ENCODE data around the gene IL17RC. TPM values are rescaled to one million over a fixed set of nuclear protein-coding genes. Genes with fewer than 3 reads are reported as not detected.

The IL17RC gene
- total and polyA plus RNA-seq, 2 experiments from 2014 or later, result 8.4 to 12.6 TPM

DNA sequence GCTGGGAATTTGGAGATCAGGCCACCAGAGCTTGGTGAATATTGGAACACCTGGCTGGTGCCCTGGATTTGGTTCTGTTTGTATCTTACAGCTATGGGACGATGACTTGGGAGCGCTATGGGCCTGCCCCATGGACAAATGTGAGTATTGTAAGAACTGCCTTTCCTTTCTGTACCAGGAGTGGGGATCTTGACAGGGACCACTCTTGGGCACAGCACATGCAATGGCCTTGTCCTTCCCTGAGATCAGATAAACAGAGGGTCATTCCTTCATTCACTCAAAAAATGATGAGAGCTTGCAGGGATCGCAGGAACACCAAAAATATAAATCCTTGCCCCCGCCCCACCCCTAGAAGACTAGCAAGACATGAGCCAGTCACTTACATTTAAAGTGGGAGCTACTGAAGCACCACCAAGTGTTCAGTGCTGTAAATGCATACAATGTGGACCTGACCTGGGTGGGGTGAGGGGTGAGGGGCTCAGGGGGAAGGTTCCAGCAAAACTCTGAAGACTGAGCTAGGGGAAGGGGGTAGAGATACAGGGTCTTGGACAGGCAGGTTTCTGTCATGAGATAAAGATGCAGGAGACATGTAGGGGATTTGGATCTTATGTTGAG is 14.0 kb downstream of the IL17RC start:
- Histone ChIP-seq H2AFZ (no peak overlapping the region), H3K36me3 (ENCODE audit: insufficient read depth) (no peaks in the 10 kb centered on the region), H3K4me1 (ENCODE audit: insufficient read depth) (peaks cover 5% of the 10 kb centered on the region), H3K27me3 (ENCODE audit: insufficient read depth) (peaks cover 8% of the 10 kb centered on the region; the same call in 1 of the 2 replicates), H3K4me2 (no peak overlapping the region), H4K20me1 (replicated peaks; ENCODE audit: insufficient read depth) (no peaks in the 10 kb centered on the region), H3K9me2 (ENCODE audit: insufficient read depth) (no peaks in the 10 kb centered on the region), H3K4me3 (no peak overlapping the region), H3F3A (replicated peaks; ENCODE audit: low read depth) (0 out of 2 replicates have a peak, but pooled peaks cover 5% of the 10 kb centered on the region), H3K79me2 (replicated peaks; ENCODE audit: insufficient read depth) (no peaks in the 10 kb centered on the region; the same call in 1 of the 2 replicates), H3K27ac (ENCODE audit: low read depth) (no peak overlapping the region)
- no peak overlapping the region for H3K4me3 Mint-ChIP-seq
- peaks cover 14% of the 10 kb centered on the region for H3K36me3 Mint-ChIP-seq (ENCODE audit: low read depth)
- H3K4me1 Mint-ChIP-seq, result peaks cover 10% of the 10 kb centered on the region
- H3K27me3 Mint-ChIP-seq (ENCODE audit: insufficient read depth, low read depth, poor library complexity), result peaks cover 11% of the 10 kb centered on the region
- H3K9me3 Mint-ChIP-seq, result peaks cover 12% of the 10 kb centered on the region; the same call in 2 of the 3 replicates
- no peak for ATAC-seq
- H3K27ac Mint-ChIP-seq, result no peak overlapping the region
- TF ChIP-seq ZNF331 (CRISPR knock-in tag; IDR thresholded peaks at IDR 0.05; ENCODE audit: low read depth), result no peak
- TF ChIP-seq JUNB (IDR thresholded peaks at IDR 0.05; ENCODE audit: unreplicated experiment), result no peak
- TF ChIP-seq CTCF (conservative IDR thresholded peaks at IDR 0.05; ENCODE audit: low read depth in 2 of 2), result peak in 1 of 2 experiments; percentile 43; a peak in 2 of 4 replicates
- DNase-seq (ENCODE audit: low spot score), result no peak

DNA sequence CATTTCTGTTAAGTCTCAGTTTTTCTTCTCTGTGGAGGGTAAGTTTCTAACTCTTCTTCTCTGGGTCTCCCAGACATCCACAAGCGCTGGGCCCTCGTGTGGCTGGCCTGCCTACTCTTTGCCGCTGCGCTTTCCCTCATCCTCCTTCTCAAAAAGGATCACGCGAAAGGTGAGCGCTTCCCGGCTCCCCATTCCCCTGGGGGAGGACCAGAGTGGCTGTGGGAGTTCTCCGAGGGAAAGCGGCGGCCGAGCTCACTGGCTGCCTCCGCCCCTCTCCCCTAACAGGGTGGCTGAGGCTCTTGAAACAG is 15.6 kb downstream of the IL17RC start:
- Histone ChIP-seq H3K36me3 (ENCODE audit: insufficient read depth) (peaks cover 6% of the 10 kb centered on the region; the same call in 1 of the 2 replicates), H3K9me2 (ENCODE audit: insufficient read depth) (no peaks in the 10 kb centered on the region), H3K27me3 (ENCODE audit: insufficient read depth) (peaks cover 8% of the 10 kb centered on the region; the same call in 1 of the 2 replicates), H3K79me2 (replicated peaks; ENCODE audit: insufficient read depth) (no peaks in the 10 kb centered on the region; the same call in 1 of the 2 replicates), H2AFZ (peak overlapping the region; percentile 95), H3K4me2 (peak overlapping the region; percentile 93), H3K4me1 (ENCODE audit: insufficient read depth) (peaks cover 5% of the 10 kb centered on the region), H4K20me1 (replicated peaks; ENCODE audit: insufficient read depth) (no peaks in the 10 kb centered on the region), H3F3A (replicated peaks; ENCODE audit: low read depth) (0 out of 2 replicates have a peak, but pooled peaks cover 5% of the 10 kb centered on the region), H3K4me3 (peak overlapping the region; percentile 85), H3K27ac (ENCODE audit: low read depth) (0 out of 2 replicates have a peak overlapping the region, but pooled peaks have one; percentile 39)
- Mint-ChIP-seq H3K36me3 (ENCODE audit: low read depth) (peaks cover 16% of the 10 kb centered on the region), H3K27ac (no peak overlapping the region), H3K27me3 (ENCODE audit: insufficient read depth, low read depth, poor library complexity) (peaks cover 11% of the 10 kb centered on the region), H3K4me1 (peaks cover 10% of the 10 kb centered on the region), H3K4me3 (peak overlapping the region; percentile 89), H3K9me3 (peaks cover 12% of the 10 kb centered on the region; the same call in 2 of the 3 replicates)
- TF ChIP-seq CREB1 (CRISPR knock-in tag; IDR thresholded peaks at IDR 0.05; ENCODE audit: low read depth) (no peak), ZNF114 (CRISPR knock-in tag; IDR thresholded peaks at IDR 0.05) (no peak), EZH2phosphoT487 (IDR thresholded peaks at IDR 0.05; ENCODE audit: unreplicated experiment) (no peak), STAT1 (IDR thresholded peaks at IDR 0.05; ENCODE audit: unreplicated experiment) (no peak), NANOG (IDR thresholded peaks at IDR 0.05; ENCODE audit: borderline replicate concordance) (no peak)
- TF ChIP-seq, protein P1, sequence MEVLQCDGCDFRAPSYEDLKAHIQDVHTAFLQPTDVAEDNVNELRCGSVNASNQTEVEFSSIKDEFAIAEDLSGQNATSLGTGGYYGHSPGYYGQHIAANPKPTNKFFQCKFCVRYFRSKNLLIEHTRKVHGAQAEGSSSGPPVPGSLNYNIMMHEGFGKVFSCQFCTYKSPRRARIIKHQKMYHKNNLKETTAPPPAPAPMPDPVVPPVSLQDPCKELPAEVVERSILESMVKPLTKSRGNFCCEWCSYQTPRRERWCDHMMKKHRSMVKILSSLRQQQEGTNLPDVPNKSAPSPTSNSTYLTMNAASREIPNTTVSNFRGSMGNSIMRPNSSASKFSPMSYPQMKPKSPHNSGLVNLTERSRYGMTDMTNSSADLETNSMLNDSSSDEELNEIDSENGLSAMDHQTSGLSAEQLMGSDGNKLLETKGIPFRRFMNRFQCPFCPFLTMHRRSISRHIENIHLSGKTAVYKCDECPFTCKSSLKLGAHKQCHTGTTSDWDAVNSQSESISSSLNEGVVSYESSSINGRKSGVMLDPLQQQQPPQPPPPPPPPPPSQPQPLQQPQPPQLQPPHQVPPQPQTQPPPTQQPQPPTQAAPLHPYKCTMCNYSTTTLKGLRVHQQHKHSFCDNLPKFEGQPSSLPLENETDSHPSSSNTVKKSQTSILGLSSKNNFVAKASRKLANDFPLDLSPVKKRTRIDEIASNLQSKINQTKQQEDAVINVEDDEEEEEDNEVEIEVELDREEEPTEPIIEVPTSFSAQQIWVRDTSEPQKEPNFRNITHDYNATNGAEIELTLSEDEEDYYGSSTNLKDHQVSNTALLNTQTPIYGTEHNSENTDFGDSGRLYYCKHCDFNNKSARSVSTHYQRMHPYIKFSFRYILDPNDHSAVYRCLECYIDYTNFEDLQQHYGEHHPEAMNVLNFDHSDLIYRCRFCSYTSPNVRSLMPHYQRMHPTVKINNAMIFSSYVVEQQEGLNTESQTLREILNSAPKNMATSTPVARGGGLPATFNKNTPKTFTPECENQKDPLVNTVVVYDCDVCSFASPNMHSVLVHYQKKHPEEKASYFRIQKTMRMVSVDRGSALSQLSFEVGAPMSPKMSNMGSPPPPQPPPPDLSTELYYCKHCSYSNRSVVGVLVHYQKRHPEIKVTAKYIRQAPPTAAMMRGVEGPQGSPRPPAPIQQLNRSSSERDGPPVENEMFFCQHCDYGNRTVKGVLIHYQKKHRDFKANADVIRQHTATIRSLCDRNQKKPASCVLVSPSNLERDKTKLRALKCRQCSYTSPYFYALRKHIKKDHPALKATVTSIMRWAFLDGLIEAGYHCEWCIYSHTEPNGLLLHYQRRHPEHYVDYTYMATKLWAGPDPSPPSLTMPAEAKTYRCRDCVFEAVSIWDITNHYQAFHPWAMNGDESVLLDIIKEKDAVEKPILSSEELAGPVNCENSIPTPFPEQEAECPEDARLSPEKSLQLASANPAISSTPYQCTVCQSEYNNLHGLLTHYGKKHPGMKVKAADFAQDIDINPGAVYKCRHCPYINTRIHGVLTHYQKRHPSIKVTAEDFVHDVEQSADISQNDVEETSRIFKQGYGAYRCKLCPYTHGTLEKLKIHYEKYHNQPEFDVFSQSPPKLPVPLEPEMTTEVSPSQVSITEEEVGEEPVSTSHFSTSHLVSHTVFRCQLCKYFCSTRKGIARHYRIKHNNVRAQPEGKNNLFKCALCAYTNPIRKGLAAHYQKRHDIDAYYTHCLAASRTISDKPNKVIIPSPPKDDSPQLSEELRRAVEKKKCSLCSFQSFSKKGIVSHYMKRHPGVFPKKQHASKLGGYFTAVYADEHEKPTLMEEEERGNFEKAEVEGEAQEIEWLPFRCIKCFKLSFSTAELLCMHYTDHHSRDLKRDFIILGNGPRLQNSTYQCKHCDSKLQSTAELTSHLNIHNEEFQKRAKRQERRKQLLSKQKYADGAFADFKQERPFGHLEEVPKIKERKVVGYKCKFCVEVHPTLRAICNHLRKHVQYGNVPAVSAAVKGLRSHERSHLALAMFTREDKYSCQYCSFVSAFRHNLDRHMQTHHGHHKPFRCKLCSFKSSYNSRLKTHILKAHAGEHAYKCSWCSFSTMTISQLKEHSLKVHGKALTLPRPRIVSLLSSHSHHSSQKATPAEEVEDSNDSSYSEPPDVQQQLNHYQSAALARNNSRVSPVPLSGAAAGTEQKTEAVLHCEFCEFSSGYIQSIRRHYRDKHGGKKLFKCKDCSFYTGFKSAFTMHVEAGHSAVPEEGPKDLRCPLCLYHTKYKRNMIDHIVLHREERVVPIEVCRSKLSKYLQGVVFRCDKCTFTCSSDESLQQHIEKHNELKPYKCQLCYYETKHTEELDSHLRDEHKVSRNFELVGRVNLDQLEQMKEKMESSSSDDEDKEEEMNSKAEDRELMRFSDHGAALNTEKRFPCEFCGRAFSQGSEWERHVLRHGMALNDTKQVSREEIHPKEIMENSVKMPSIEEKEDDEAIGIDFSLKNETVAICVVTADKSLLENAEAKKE (CRISPR knock-in tag; IDR thresholded peaks at IDR 0.05), result no peak
- ATAC-seq (no peak; the same call in 2 of the 3 replicates), DNase-seq (ENCODE audit: low spot score) (no peak)
